ENCODE measurements around the gene FGF14.

Gene FGF14

GRCh38 chr13:102401265-102401664 is 583 bp downstream of the FGF14 start:
- TF ChIP-seq, protein P1, sequence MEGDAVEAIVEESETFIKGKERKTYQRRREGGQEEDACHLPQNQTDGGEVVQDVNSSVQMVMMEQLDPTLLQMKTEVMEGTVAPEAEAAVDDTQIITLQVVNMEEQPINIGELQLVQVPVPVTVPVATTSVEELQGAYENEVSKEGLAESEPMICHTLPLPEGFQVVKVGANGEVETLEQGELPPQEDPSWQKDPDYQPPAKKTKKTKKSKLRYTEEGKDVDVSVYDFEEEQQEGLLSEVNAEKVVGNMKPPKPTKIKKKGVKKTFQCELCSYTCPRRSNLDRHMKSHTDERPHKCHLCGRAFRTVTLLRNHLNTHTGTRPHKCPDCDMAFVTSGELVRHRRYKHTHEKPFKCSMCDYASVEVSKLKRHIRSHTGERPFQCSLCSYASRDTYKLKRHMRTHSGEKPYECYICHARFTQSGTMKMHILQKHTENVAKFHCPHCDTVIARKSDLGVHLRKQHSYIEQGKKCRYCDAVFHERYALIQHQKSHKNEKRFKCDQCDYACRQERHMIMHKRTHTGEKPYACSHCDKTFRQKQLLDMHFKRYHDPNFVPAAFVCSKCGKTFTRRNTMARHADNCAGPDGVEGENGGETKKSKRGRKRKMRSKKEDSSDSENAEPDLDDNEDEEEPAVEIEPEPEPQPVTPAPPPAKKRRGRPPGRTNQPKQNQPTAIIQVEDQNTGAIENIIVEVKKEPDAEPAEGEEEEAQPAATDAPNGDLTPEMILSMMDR (conservative IDR thresholded peaks at IDR 0.05; ENCODE audit: low read length): no peak
- DNase-seq (ENCODE audit: low read depth): peak; percentile 3
- no peak overlapping the region for H3K4me3 ChIP-seq (ENCODE audit: low read length)

DNA sequence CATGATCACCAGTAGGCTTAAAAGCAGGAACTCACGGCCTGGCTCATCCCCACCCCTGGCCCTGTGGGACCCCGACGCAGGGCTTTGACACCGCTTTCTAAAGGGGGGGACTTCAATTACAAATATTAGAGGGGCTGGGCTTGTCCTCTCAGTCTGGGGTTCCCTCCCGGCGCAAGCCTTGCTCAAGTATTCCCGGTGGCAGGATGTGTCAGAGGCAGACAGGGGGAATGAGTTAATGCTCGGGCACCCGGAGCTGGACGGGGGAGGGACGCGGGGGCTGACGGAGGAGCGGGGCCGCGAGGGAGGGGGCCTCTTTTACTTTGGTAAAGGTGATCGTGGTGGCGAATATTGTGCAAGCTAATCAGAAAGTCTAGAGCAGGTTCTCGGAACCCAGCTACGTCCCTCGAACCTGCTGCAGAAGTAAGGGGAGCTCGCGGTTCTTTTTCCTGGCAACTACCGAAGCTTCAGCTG is 1.1 kb downstream of the FGF14 start:
- DNase-seq (ENCODE audit: low read depth): no peak
- peak overlapping the region; percentile 44 for H3K4me3 ChIP-seq (ENCODE audit: low read length)
- TF ChIP-seq, protein P1 (conservative IDR thresholded peaks at IDR 0.05; ENCODE audit: low read length): no peak

DNA sequence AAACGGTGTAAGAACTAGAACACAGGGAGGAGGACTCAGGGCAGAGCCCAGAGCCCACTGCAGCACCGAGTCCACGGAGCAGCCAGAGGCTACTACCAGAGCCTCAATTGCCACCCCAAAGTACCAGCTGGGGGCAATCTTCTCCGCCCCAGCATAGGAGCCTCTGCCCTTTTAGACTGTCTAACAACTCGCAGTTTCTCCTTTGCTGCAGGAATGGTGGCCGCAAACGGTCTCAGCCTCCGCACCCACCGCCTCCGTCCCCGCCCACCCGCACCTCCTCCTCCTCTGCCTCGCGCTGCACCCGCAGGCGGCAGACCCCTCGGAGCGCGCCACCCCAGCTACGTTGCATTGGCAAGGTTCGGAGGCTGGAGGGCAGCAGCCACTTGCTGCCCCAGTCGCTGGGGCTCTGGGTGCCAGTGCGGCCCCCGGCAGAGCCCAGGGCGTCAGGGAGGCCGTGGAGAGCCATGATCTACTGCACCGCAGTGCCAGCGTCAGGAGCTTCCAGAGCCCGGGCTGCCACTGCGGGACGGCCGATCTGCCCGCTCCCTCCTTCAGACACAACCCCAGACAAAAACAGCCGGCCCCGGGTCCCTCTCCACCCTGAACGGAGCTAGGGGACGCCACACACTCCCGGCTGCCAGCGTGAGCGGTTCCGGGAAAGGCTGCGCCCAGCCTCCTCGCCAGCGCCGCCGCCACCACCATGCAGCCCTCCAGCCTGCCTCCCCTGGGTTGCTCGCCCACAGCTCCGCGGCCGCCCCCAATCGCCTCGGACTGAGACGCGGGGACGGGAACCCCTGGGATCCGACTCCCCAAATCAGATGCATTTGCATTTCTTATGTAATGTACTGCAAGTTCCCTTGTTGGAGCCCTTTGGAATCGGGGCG is 1.8 kb downstream of the FGF14 start:
- H3K4me3 ChIP-seq (ENCODE audit: low read length): peak overlapping the region; percentile 44
- peak; percentile 3 for DNase-seq (ENCODE audit: low read depth)
- TF ChIP-seq, protein P1 (conservative IDR thresholded peaks at IDR 0.05; ENCODE audit: low read length): no peak; the same call in 1 of the 2 replicates

GRCh38 chr13:102395939-102396338 is 5.9 kb downstream of the FGF14 start:
- H3K4me3 ChIP-seq (ENCODE audit: low read length): no peak overlapping the region
- no peak for DNase-seq (ENCODE audit: low read depth)
- TF ChIP-seq, protein P1 (conservative IDR thresholded peaks at IDR 0.05; ENCODE audit: low read length): no peak

DNA sequence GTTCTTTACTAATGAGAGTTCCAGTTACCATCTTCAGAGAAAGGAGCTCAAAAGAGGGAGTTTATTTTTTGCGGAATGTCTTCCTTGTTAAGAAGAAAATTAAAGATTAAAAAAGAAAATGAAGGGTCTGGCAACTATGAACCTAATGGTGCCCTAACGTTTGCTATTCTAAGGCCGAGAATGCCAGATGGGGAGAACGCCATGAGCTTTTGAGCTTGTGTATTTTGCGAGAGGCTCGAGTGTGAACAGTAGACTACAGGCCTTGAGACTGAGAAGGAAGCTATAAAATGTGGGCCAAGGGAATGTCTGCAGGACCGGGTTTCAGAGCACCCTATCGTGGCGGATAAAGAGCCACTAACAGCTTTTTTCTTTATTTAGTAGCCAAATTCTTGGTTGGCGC is 6.7 kb downstream of the FGF14 start:
- no peak for DNase-seq (ENCODE audit: low read depth)
- peak overlapping the region; percentile 71 for H3K4me3 ChIP-seq (ENCODE audit: low read length)
- TF ChIP-seq, protein P1 (conservative IDR thresholded peaks at IDR 0.05; ENCODE audit: low read length): no peak

- TF ChIP-seq, protein P1 (conservative IDR thresholded peaks at IDR 0.05; ENCODE audit: low read length): peak; percentile 12; the same call in 1 of the 2 replicates
- peak overlapping the region; percentile 71 for H3K4me3 ChIP-seq (ENCODE audit: low read length)
- DNase-seq (ENCODE audit: low read depth): peak; percentile 73
Observed at GRCh38 chr13:102394158-102395053, 7.4 kb downstream of the FGF14 start.
